RCC 7860 (cell line): ENCODE measurements around the gene TYK2.

Experiments
- DNase-seq: peaks from one replicate; pipeline ENCODE4 v3.0.0-alpha.2; 2015; ENCODE audit warnings: low spot score
- FAIRE-seq: peaks from 2 replicates; lab custom pipeline; 2012; peaks lifted over from hg19 to GRCh38; lab: Jason Lieb, UNC

TYK2 gene

GRCh38 chr19:10317045-10317856 is 63.1 kb downstream of the TYK2 start:
- FAIRE-seq (no peak), DNase-seq (no peak)

- FAIRE-seq (no peak), DNase-seq (no peak)
These were observed 63.9 kb downstream of the TYK2 start for GRCh38 chr19:10316229-10317044.

- DNase-seq (peak; percentile 66), FAIRE-seq (no peak)
These were observed 64.8 kb downstream of the TYK2 start, which contains the start of gene FDX2 for GRCh38 chr19:10315335-10316214. Gene FDX2, minus strand, starts transcription at chr19:10316015. Its CDS starts 19 bp downstream, at chr19:10315996.

GRCh38 chr19:10309423-10309822 is 70.9 kb downstream of the TYK2 start, which contains the start of gene ZGLP1:
Gene ZGLP1, minus strand, starts transcription at chr19:10309815.
- FAIRE-seq (no peak), DNase-seq (no peak)

- FAIRE-seq, result no peak
- DNase-seq, result no peak
These were observed 74.0 kb downstream of the TYK2 start for GRCh38 chr19:10306327-10306726.

DNA sequence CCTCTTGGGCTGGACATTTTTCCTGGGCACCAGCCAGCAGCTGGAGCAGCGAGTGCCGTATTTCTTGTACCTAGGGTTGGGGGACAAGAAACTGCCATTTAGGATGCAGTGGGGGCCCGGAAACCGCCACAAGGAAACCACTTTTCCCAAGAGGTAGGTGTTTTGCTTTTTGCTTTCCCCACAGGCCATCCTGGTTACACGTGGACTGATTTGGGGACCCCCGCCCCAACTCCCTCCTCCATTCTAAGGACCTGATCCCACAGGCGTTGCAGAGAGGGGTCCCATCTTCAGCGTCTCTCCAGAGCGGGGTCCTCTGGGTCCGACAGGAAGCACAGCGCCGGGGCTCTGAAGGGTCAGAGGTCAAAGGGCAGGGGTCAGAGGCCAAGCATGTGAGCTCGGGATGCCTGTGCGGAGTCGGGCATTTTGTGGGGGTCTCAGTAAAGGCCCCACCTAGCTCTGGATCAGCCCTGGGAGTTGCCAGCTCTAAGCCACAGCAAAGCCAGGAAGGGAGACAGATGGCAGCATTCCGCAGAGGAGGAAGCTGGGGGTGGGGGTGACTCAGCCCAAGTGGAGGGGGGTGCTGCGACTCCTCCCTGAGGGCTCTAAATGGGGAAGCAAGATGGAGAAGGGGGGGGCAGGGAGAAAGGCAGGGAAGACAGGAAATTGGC is 75.1 kb downstream of the TYK2 start:
- no peak for FAIRE-seq
- no peak for DNase-seq
